GM18951 (cell line): ENCODE results near the gene CD55.

Experiments
- POLR2A ChIP-seq: IDR thresholded peaks from 4 replicates; pipeline ENCODE4 v1.6.1; 2011; ENCODE audit warnings: mild to moderate bottlenecking; ENCODE audit not compliant: insufficient read length, insufficient read depth; ENCODE audit errors: extremely low read depth
- in situ Hi-C: fragments of 300-500 bp; cut with MboI; formaldehyde crosslinking; loops from one replicate; pipeline ENCODE4 v1.12.0; 2022; ENCODE audit warnings: low sequenced_read_pairs, mixed read lengths, inconsistent platforms; ENCODE audit not compliant: unreplicated experiment

Gene CD55

GRCh38 chr1:207345644-207346477, 24.4 kb downstream of the CD55 start:
- no peak for TF ChIP-seq POLR2A
- in situ Hi-C loops: loop anchor here (5.0 kb wide), 1 partner anchor 46 kb away; no protein-coding TSS in a partner anchor

- TF ChIP-seq POLR2A: no peak
Observed at GRCh38 chr1:207346513-207346912, 25.0 kb downstream of the CD55 start.

GRCh38 chr1:207349979-207350378, 28.5 kb downstream of the CD55 start:
- in situ Hi-C loops: loop anchor here (5.0 kb wide), 1 partner anchor 42 kb away; no protein-coding TSS in a partner anchor
- TF ChIP-seq POLR2A: no peak

More at GRCh38 chr1:207346513-207346912, 25.0 kb downstream of the CD55 start:
- in situ Hi-C loops: loop anchor here (5.0 kb wide), 1 partner anchor 46 kb away; no protein-coding TSS in a partner anchor

- in situ Hi-C loops: no loop called here
- TF ChIP-seq POLR2A: no peak
Observed at GRCh38 chr1:207352554-207352953, 31.1 kb downstream of the CD55 start.

- in situ Hi-C loops: no loop called here
- no peak for TF ChIP-seq POLR2A
Observed at GRCh38 chr1:207355060-207355459, 33.6 kb downstream of the CD55 start.

GRCh38 chr1:207355513-207356295, 34.2 kb downstream of the CD55 start:
- in situ Hi-C loops: no loop called here
- TF ChIP-seq POLR2A: no peak

GRCh38 chr1:207361029-207361428, 39.6 kb downstream of the CD55 start:
- in situ Hi-C loops: no loop called here
- no peak for TF ChIP-seq POLR2A

GRCh38 chr1:207361889-207362288, 40.4 kb downstream of the CD55 start:
- TF ChIP-seq POLR2A: no peak
- in situ Hi-C loops: no loop called here

GRCh38 chr1:207362962-207363860, 41.7 kb downstream of the CD55 start:
- in situ Hi-C loops: no loop called here
- no peak for TF ChIP-seq POLR2A

- no peak for TF ChIP-seq POLR2A
- in situ Hi-C loops: no loop called here
Observed at GRCh38 chr1:207363871-207364270, 42.4 kb downstream of the CD55 start.

GRCh38 chr1:207364614-207365013, 43.1 kb downstream of the CD55 start:
- TF ChIP-seq POLR2A: no peak
- in situ Hi-C loops: no loop called here

- in situ Hi-C loops: no loop called here
- no peak for TF ChIP-seq POLR2A
Observed at GRCh38 chr1:207365063-207365462, 43.6 kb downstream of the CD55 start.

- TF ChIP-seq POLR2A: no peak
- in situ Hi-C loops: no loop called here
Observed at GRCh38 chr1:207366022-207366421, 44.5 kb downstream of the CD55 start.
